PFSK-1 (cell line): ENCODE measurements around the gene GASK1A.

ENCODE experiments used
- FOXP2 ChIP-seq: optimal IDR thresholded peaks from 2 replicates; pipeline ENCODE3; 2011; ENCODE audit warnings: borderline replicate concordance, control low read depth, inconsistent platforms; ENCODE audit not compliant: insufficient read depth; ENCODE audit errors: extremely low read length, extremely low read depth
- POLR2AphosphoS5 ChIP-seq: IDR thresholded peaks from 2 replicates; pipeline ENCODE4 v1.6.1; 2012; ENCODE audit warnings: low read depth, mild to moderate bottlenecking, control low read depth, low read length, moderate library complexity
- SIN3A ChIP-seq: IDR thresholded peaks from 2 replicates; pipeline ENCODE4 v1.6.1; 2012; ENCODE audit warnings: mild to moderate bottlenecking, low read length, moderate library complexity, borderline replicate concordance; ENCODE audit not compliant: insufficient read depth
- TAF1 ChIP-seq: IDR thresholded peaks from 2 replicates; pipeline ENCODE4 v1.6.1; 2012; ENCODE audit warnings: low read length, control low read depth, borderline replicate concordance; ENCODE audit not compliant: insufficient read depth
- TF ChIP-seq, protein P1 (sequence below), 2 experiments: IDR thresholded peaks; 2 replicates each; pipeline versions ENCODE4 v1.6.1 to v1.8.0; 2011 to 2012; ENCODE audit warnings: low read depth in 2 of 2, low read length in 2 of 2, control low read depth in 1 of 2, inconsistent platforms in 1 of 2, mild to moderate bottlenecking in 1 of 2, moderate library complexity in 1 of 2; ENCODE audit not compliant: insufficient read depth in 1 of 2

GASK1A gene

DNA sequence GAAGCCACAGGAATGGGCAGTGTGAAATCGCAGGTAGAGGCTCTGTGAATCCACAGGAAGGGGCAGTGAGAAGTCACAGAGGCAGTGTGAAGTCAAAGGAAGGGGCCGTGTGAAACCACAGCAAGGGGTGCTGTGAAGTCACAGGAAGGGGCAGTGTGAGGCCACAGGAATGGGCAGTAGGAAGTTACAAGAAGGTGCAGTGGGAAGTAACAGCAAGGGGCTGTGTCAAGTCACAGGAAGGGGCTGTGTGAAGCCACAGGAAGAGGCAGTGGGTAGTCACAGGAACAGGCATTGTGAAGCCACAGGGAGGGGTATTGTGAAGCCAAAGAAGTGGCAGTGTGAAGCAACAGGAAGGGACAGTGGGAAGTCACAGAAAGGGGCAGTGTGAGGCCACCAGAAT, 34.1 kb downstream of the GASK1A start:
- TF ChIP-seq FOXP2 (no peak), POLR2AphosphoS5 (no peak), SIN3A (no peak), TAF1 (no peak)
- TF ChIP-seq, protein P1, sequence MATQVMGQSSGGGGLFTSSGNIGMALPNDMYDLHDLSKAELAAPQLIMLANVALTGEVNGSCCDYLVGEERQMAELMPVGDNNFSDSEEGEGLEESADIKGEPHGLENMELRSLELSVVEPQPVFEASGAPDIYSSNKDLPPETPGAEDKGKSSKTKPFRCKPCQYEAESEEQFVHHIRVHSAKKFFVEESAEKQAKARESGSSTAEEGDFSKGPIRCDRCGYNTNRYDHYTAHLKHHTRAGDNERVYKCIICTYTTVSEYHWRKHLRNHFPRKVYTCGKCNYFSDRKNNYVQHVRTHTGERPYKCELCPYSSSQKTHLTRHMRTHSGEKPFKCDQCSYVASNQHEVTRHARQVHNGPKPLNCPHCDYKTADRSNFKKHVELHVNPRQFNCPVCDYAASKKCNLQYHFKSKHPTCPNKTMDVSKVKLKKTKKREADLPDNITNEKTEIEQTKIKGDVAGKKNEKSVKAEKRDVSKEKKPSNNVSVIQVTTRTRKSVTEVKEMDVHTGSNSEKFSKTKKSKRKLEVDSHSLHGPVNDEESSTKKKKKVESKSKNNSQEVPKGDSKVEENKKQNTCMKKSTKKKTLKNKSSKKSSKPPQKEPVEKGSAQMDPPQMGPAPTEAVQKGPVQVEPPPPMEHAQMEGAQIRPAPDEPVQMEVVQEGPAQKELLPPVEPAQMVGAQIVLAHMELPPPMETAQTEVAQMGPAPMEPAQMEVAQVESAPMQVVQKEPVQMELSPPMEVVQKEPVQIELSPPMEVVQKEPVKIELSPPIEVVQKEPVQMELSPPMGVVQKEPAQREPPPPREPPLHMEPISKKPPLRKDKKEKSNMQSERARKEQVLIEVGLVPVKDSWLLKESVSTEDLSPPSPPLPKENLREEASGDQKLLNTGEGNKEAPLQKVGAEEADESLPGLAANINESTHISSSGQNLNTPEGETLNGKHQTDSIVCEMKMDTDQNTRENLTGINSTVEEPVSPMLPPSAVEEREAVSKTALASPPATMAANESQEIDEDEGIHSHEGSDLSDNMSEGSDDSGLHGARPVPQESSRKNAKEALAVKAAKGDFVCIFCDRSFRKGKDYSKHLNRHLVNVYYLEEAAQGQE (IDR thresholded peaks at IDR 0.05; ENCODE audit: insufficient read depth in 1 of 2, low read depth in 2 of 2, low read length in 2 of 2): no peak

DNA sequence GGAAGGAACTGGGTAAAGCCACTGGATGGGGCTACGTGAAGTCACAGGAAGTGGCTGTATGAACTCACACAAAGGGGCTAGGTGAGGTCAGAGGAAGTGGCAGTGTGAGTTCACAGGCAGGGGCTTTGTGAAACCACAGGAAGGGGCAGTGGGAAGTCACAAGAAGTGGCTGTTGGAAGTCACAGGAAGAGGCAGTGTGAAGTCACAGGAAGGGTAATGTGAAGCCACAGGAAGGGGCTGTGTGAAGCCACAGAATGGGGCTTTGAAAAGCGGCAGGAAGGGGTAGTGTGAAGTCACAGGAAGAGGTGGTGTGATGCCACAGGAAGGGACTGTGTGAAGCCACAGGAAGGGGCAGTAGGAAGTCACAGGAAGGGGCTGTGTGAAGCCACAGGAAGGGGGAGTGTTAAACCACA, 34.6 kb downstream of the GASK1A start:
- no peak for TF ChIP-seq TAF1
- no peak for TF ChIP-seq SIN3A
- TF ChIP-seq POLR2AphosphoS5: no peak
- TF ChIP-seq, protein P1 (IDR thresholded peaks at IDR 0.05; ENCODE audit: insufficient read depth in 1 of 2, low read depth in 2 of 2, low read length in 2 of 2): no peak
- TF ChIP-seq FOXP2: no peak

DNA sequence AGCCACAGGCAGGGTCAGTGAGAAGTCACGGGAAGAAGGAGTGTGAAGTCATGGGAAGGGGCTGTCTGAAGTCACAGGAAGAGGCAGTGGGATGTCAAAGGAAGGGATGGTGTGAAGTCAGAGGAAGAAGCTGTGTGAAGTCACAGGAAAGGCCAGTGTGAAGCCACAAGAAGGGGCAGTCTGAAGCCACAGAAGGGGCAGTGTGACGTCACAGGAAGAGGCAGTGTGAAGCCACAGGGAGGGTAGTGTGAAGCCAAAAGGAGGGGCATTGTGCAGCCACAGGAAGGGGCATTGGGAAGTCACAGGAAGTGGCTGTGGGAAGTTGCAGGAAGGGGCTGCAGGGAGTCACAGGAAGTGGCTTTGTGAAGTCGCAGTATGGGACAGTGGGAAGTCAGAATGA, 35.1 kb downstream of the GASK1A start:
- TF ChIP-seq FOXP2 (no peak), SIN3A (no peak), TAF1 (no peak), POLR2AphosphoS5 (no peak)
- TF ChIP-seq, protein P1 (IDR thresholded peaks at IDR 0.05; ENCODE audit: insufficient read depth in 1 of 2, low read depth in 2 of 2, low read length in 2 of 2): no peak

DNA sequence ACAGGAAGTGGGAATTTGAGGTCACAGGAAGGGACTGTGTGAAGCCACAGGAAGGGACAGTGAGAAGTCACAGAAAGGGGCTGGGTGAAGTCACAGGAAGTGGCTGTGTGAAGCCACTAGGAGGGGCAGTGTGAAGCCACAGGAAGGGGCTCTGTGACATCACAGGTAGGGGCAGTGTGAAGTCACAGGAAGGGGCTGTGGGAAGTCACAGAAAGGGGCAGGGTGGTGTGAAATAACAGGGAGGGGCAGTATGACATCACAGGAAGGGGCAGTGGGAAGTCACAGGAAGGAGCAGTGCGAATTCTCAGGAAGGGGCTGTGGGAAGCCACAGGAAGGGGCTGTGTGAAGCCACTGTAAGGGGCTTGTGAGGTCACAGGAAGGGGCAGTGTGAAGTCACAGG, 35.8 kb downstream of the GASK1A start:
- TF ChIP-seq POLR2AphosphoS5 (no peak), TAF1 (no peak), FOXP2 (no peak), SIN3A (no peak)
- TF ChIP-seq, protein P1 (IDR thresholded peaks at IDR 0.05; ENCODE audit: insufficient read depth in 1 of 2, low read depth in 2 of 2, low read length in 2 of 2): no peak

DNA sequence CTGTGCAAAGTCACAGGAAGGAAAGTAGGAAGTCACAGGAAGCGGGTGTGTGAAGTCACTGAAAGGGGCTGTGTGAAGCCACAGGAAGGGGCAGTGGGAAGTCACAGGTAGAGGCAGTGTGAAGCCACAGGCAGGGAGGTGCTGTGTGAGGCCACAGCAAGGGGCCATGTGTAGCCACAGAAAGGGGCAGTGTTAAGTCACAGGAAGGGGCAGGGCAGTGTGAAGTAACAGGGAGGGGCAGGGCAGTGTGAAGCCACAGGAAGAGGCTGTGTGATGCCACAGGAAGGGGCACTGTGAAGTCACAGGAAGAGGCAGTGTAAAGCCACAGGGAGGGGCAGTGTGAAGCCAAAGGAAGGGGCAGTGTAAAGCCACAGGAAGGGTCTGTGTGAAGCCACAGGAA, 36.5 kb downstream of the GASK1A start:
- TF ChIP-seq SIN3A (no peak), TAF1 (no peak), FOXP2 (no peak), POLR2AphosphoS5 (no peak)
- TF ChIP-seq, protein P1 (IDR thresholded peaks at IDR 0.05; ENCODE audit: insufficient read depth in 1 of 2, low read depth in 2 of 2, low read length in 2 of 2): no peak
